ENCODE results near the gene CLCN1.

Gene CLCN1

DNA sequence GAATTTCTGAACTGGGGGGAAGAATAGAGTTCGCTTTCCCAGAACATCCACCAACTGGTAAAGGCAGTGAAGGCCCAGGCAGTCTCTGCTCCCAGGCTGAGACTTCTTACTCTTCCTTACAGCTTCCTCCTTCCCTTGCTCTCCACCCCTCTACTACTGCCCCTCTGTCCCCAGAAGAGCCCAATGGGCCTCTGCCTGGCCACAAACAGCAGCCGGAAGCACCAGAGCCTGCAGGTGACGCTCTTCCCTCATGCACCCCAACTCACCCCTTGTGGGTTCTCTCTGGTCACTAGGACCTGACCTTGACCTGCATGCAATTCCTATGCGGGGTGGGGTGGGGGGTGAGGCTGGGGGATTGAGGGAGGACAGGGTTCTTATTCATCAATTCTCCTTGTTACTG is 30.1 kb downstream of the CLCN1 start:
- DNase-seq (ENCODE audit: low read depth) = no peak
- no peak overlapping the region for H3K4me3 ChIP-seq (ENCODE audit: low read depth, low read length)
- TF ChIP-seq, protein P1, sequence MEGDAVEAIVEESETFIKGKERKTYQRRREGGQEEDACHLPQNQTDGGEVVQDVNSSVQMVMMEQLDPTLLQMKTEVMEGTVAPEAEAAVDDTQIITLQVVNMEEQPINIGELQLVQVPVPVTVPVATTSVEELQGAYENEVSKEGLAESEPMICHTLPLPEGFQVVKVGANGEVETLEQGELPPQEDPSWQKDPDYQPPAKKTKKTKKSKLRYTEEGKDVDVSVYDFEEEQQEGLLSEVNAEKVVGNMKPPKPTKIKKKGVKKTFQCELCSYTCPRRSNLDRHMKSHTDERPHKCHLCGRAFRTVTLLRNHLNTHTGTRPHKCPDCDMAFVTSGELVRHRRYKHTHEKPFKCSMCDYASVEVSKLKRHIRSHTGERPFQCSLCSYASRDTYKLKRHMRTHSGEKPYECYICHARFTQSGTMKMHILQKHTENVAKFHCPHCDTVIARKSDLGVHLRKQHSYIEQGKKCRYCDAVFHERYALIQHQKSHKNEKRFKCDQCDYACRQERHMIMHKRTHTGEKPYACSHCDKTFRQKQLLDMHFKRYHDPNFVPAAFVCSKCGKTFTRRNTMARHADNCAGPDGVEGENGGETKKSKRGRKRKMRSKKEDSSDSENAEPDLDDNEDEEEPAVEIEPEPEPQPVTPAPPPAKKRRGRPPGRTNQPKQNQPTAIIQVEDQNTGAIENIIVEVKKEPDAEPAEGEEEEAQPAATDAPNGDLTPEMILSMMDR (conservative IDR thresholded peaks at IDR 0.05; ENCODE audit: low read depth, low read length) = no peak

GRCh38 chr7:143347950-143348349 is 32.0 kb downstream of the CLCN1 start:
- no peak overlapping the region for H3K4me3 ChIP-seq (ENCODE audit: low read depth, low read length)
- TF ChIP-seq, protein P1 (conservative IDR thresholded peaks at IDR 0.05; ENCODE audit: low read depth, low read length) = no peak
- no peak for DNase-seq (ENCODE audit: low read depth)

DNA sequence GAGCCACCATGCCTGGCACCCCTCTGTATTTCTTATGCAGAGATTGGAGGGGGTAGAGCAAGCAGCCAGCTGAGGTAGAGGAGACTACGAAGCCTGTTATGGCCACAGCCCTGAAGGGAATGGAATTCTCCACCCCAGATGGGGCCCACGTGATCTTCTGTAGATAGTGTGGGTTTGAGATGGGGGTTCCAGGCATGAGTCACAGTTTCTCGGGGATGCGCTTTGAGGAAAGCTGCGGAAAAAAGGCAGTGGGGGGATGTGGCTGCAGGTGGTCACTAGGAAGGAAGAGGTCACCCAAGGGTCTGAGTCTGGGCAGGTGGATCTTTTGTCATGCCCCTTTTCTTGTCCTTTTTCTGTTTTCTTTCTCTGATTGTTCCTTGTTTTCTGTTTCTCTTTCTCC is 35.1 kb downstream of the CLCN1 start:
- TF ChIP-seq, protein P1 (conservative IDR thresholded peaks at IDR 0.05; ENCODE audit: low read depth, low read length) = no peak
- no peak overlapping the region for H3K4me3 ChIP-seq (ENCODE audit: low read depth, low read length)
- DNase-seq (ENCODE audit: low read depth) = no peak

DNA sequence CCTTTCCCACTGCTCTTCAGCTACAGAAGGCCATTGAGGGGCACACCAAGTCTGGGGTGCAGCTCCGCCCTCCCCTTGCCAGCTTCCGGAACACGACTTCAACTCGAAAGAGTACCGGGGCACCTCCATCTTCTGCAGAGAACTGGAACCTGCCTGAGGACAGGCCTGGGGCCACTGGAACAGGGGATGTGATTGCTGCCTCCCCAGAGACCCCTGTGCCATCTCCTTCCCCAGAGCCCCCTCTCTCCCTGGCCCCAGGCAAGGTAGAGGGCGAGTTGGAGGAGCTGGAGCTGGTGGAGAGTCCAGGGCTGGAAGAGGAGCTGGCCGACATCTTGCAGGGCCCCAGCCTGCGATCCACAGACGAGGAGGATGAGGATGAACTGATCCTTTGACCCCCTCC is 35.7 kb downstream of the CLCN1 start:
- H3K4me3 ChIP-seq (ENCODE audit: low read depth, low read length) = no peak overlapping the region
- DNase-seq (ENCODE audit: low read depth) = no peak
- TF ChIP-seq, protein P1 (conservative IDR thresholded peaks at IDR 0.05; ENCODE audit: low read depth, low read length) = no peak

GRCh38 chr7:143352531-143353002 is 36.7 kb downstream of the CLCN1 start:
- no peak overlapping the region for H3K4me3 ChIP-seq (ENCODE audit: low read depth, low read length)
- DNase-seq (ENCODE audit: low read depth) = no peak
- TF ChIP-seq, protein P1 (conservative IDR thresholded peaks at IDR 0.05; ENCODE audit: low read depth, low read length) = no peak

- no peak overlapping the region for H3K4me3 ChIP-seq (ENCODE audit: low read depth, low read length)
- TF ChIP-seq, protein P1 (conservative IDR thresholded peaks at IDR 0.05; ENCODE audit: low read depth, low read length) = no peak
- DNase-seq (ENCODE audit: low read depth) = no peak
Observed at GRCh38 chr7:143354376-143354775, 38.5 kb downstream of the CLCN1 start.

- no peak for DNase-seq (ENCODE audit: low read depth)
- no peak overlapping the region for H3K4me3 ChIP-seq (ENCODE audit: low read depth, low read length)
- TF ChIP-seq, protein P1 (conservative IDR thresholded peaks at IDR 0.05; ENCODE audit: low read depth, low read length) = no peak
Observed at GRCh38 chr7:143354965-143355364, 39.1 kb downstream of the CLCN1 start.
